Adrenal gland (tissue), 19 donors: Measurements from ENCODE around the gene SYT10. TPM values are rescaled to one million over a fixed set of nuclear protein-coding genes. Genes with fewer than 3 reads are reported as not detected.
A peak's percentile ranks its signal among the peaks of the same experiment; 100 is the strongest.

Source experiments
- DNase-seq, 7 donors: peaks; one replicate each; pipeline ENCODE4 v3.0.0-alpha.2; 2019 to 2020
- H3K27ac ChIP-seq, 5 donors: fragments of 200-600 bp; sonication (generic) in 4 of 5; 1 replicate in 3 of 5; 2 replicates in 2 of 5; pipeline versions ENCODE4 v1.5.1 to v1.8.0; 2016 to 2020; ENCODE audit warnings: mild to moderate bottlenecking in 1 of 5
- H3K27me3 ChIP-seq: fragments of 200-600 bp; 2 replicates; pipeline ENCODE4 v1.8.0; 2021
- H3K36me3 ChIP-seq, 2 donors: fragments of 200-600 bp; replicated peaks in 1 of 2; 1 replicate in 1 of 2; 2 replicates in 1 of 2; pipeline versions ENCODE4 v1.5.1 to v1.8.0; 2018 to 2022
- H3K4me1 ChIP-seq, 2 donors: fragments of 200-600 bp; replicated peaks in 1 of 2; 1 replicate in 1 of 2; 2 replicates in 1 of 2; pipeline versions ENCODE4 v1.5.1 to v1.8.0; 2018 to 2021
- H3K4me3 ChIP-seq, 4 donors: fragments of 200-600 bp; sonication (generic) in 3 of 4; one replicate each; pipeline ENCODE4 v1.5.1; 2016 to 2018
- H3K9me3 ChIP-seq, 3 donors: fragments of 200-600 bp; sonication (generic) in 1 of 3; replicated peaks in 1 of 3; 1 replicate in 2 of 3; 2 replicates in 1 of 3; pipeline versions ENCODE4 v1.5.1 to v1.8.0; 2016 to 2021
- CTCF ChIP-seq, 6 experiments: fragments of 450-650 bp in 4 of 6; fragments of 200-600 bp in 2 of 6; sonication (generic) in 1 of 6; IDR thresholded peaks; 1 replicate in 5 of 6; 2 replicates in 1 of 6; pipeline versions ENCODE4 v1.5.1 to v1.8.0; 2016 to 2021; ENCODE audit warnings: antibody characterized with exemption in 6 of 6, mild to moderate bottlenecking in 2 of 6, moderate library complexity in 1 of 6
- POLR2A ChIP-seq, 2 donors: fragments of 450-650 bp; IDR thresholded peaks; one replicate each; pipeline ENCODE4 v1.6.1; 2017; ENCODE audit warnings: antibody characterized with exemption in 2 of 2, mild to moderate bottlenecking in 2 of 2, moderate library complexity in 1 of 2
- WGBS, 4 donors: extraction: QIAGEN DNeasy Blood & Tissue Kit in 2 of 4; methylation state at CpG; one replicate each; pipeline versions ENCODE4 v1.1.5 to v1.1.7; 2013 to 2017; 5-methylcytosine and 5-hydroxymethylcytosine counted together
- intact Hi-C, 2 donors: fragments of 100-400 bp; cut with DNase I; formaldehyde crosslinking; loops; one replicate each; pipeline versions ENCODE4 v1.14.1 to v1.15.0; 2022 to 2023
- long read RNA-seq, 10 donors: library from polyadenylated mRNA in 3 of 10; unstranded in 2 of 10; stranded (forward) in 1 of 10; transcript quantifications; one replicate each; pipeline ENCODE4 v2.0.0 and lab custom pipeline, GENCODE V29; 2021 to 2026
- polyA plus RNA-seq, 3 donors: library from polyadenylated mRNA; stranded (reverse); fragments of 200-250 nt in 2 of 3; fragments of 350-450 nt in 1 of 3; fragmentation: Illumina TruSeq in 1 of 3; extraction: RNeasy Lipid Tissue Mini Kit (QIAGEN cat#74804) in 1 of 3; gene quantifications; one replicate each; pipeline ENCODE4 v1.2.3, GENCODE V29; 2013 to 2014
- total RNA-seq, 9 donors: library from RNA; depleted of rRNA in 4 of 9; stranded (reverse); fragments of >200 nt in 4 of 9; fragments of 120-200 nt in 1 of 9; fragmentation: NEBNext Ultra II Directional in 1 of 9; extraction: Animal tissue kit (Norgen Biotek cat#: 25700) in 1 of 9; gene quantifications; one replicate each; pipeline versions ENCODE4 v1.1.0 to v1.2.4, GENCODE V29; 2013 to 2023
- donor health status: healthy with polysubstance abuse.
- donor health status: Bipolar disorder and iron deficiency.
- donor health status: DM: yes; HTN: yes; CAD: no.
- donor health status: DM: no; HTN: no; CAD: no.
- donor health status: DM: no; HTN: no; CAD: no.
- donor health status: DM: yes; HTN: yes; CAD: no.

Gene SYT10
- total RNA-seq (1 to 10 TPM in 2 of 9 donors, under 1 TPM in 3, not detected in 4; 0.11 to 3.7 (median 0.77) TPM), polyA plus RNA-seq (under 1 TPM; 0.03 to 0.15 (median 0.08) TPM)
- long read RNA-seq, donor 1 = 0 reads
- long read RNA-seq, donor 2 = 0 reads
- long read RNA-seq, donor 3 = 0 reads
- long read RNA-seq, donor 4 = 0 reads
- long read RNA-seq, donor 5 = 0 reads
- long read RNA-seq, donor 6 = 0 reads
- long read RNA-seq, donor 7 = 0 reads
- long read RNA-seq, donor 8 = 0 reads
- long read RNA-seq, donor 9 = 0 reads
- long read RNA-seq, donor 10 = 0 reads

GRCh38 chr12:33439587-33440011, at the start of gene SYT10:
Gene SYT10, minus strand, starts transcription at chr12:33439819. Its CDS starts 297 bp downstream, at chr12:33439522.
- Histone ChIP-seq H3K4me3 (peak within 1 kb of the TSS in 3 of 4 donors; percentile 14 to 58 (median 40)), H3K27ac (no peak within 1 kb of the TSS), H3K27me3 (peaks cover 17% of the 10 kb centered on the region), H3K36me3 (no peaks in the 10 kb centered on the region), H3K4me1 (peaks cover 0 to 7% of the 10 kb centered on the region in 2 donors), H3K9me3 (no peaks in the 10 kb centered on the region)
- TF ChIP-seq CTCF (IDR thresholded peaks at IDR 0.05) (no peak), POLR2A (IDR thresholded peaks at IDR 0.05) (no peak)
- intact Hi-C loops = no loop called here
- no peak for DNase-seq
- WGBS, 4 donors = 0 to 2% (median 1%) methylated on average over 15 to 49 of the region's 49 CpGs

GRCh38 chr12:33488036-33488435, 48.4 kb upstream of the SYT10 start:
- DNase-seq = no peak
- no peaks in the 10 kb centered on the region for H3K9me3 ChIP-seq
- no peak overlapping the region for H3K4me3 ChIP-seq
- intact Hi-C loops = no loop called here
- H3K4me1 ChIP-seq = no peaks in the 10 kb centered on the region
- WGBS, 4 donors = 29 to 56% (median 46%) methylated on average over 1 of the region's 1 CpG
- no peaks in the 10 kb centered on the region for H3K27me3 ChIP-seq
- no peak overlapping the region for H3K27ac ChIP-seq
- TF ChIP-seq CTCF (IDR thresholded peaks at IDR 0.05) (no peak), POLR2A (IDR thresholded peaks at IDR 0.05) (no peak)
- no peaks in the 10 kb centered on the region for H3K36me3 ChIP-seq

- no peaks in the 10 kb centered on the region for H3K9me3 ChIP-seq
- no peak for DNase-seq
- intact Hi-C loops = no loop called here
- TF ChIP-seq POLR2A (IDR thresholded peaks at IDR 0.05) (no peak), CTCF (IDR thresholded peaks at IDR 0.05) (no peak)
- H3K27ac ChIP-seq = no peak overlapping the region
- H3K36me3 ChIP-seq = no peaks in the 10 kb centered on the region
- H3K4me1 ChIP-seq = no peaks in the 10 kb centered on the region
- WGBS, 4 donors = 45 to 67% (median 61%) methylated on average over 2 of the region's 2 CpGs
- no peaks in the 10 kb centered on the region for H3K27me3 ChIP-seq
- H3K4me3 ChIP-seq = no peak overlapping the region
Observed at GRCh38 chr12:33486058-33486457, 46.4 kb upstream of the SYT10 start.

GRCh38 chr12:33484161-33484560, 44.5 kb upstream of the SYT10 start:
- TF ChIP-seq POLR2A (IDR thresholded peaks at IDR 0.05) = no peak
- TF ChIP-seq CTCF (IDR thresholded peaks at IDR 0.05) = no peak
- H3K4me1 ChIP-seq = no peaks in the 10 kb centered on the region
- no peaks in the 10 kb centered on the region for H3K9me3 ChIP-seq
- H3K27me3 ChIP-seq = no peaks in the 10 kb centered on the region
- WGBS, 4 donors = 35 to 47% (median 37%) methylated on average over 1 of the region's 1 CpG
- intact Hi-C loops = no loop called here
- H3K27ac ChIP-seq = no peak overlapping the region
- no peaks in the 10 kb centered on the region for H3K36me3 ChIP-seq
- H3K4me3 ChIP-seq = no peak overlapping the region
- DNase-seq = no peak
